ENCODE measurements around the gene FBXO5. TPM values are rescaled to one million over a fixed set of nuclear protein-coding genes. Genes with fewer than 3 reads are reported as not detected.

Gene FBXO5
- total and polyA plus RNA-seq, 4 donors = 1.5 to 32.1 (median 1.8) TPM

DNA sequence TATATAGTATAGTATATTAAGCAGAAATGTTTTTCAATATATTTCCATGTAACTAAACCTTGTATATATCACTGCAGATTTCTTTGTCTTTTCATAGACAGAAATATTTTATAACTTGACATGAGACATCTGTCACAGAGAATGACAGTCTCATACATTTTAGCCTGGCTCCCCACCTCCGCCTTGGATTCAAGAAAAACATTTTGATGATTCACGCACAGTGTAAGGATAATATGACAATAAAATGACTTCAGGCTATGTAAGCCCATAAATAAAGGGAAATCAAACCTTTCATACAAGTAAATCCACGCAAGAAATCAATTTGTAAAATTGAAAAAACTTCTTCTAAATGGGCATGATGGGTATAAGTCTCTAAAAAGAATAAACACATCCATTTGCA lies 36.4 kb downstream of the FBXO5 start:
- no peaks in the 10 kb centered on the region for H3K36me3 ChIP-seq (ENCODE audit: control insufficient read depth in 4 of 4, insufficient read depth in 3 of 4, low read depth in 1 of 4, low read length in 3 of 4)
- TF ChIP-seq TAF1 (conservative IDR thresholded peaks at IDR 0.05) (no peak), HNF4A (conservative IDR thresholded peaks at IDR 0.05) (no peak), EGR1 (IDR thresholded peaks at IDR 0.05; ENCODE audit: low read depth in 2 of 2) (no peak), NR2F2 (IDR thresholded peaks at IDR 0.05) (no peak), GABPA (IDR thresholded peaks at IDR 0.05 in 1 of 2, conservative IDR thresholded peaks at IDR 0.05 in 1 of 2) (no peak), YY1 (IDR thresholded peaks at IDR 0.05) (no peak), SP1 (IDR thresholded peaks at IDR 0.05) (no peak), FOXA2 (IDR thresholded peaks at IDR 0.05) (no peak), RXRA (IDR thresholded peaks at IDR 0.05) (no peak), FOXA1 (IDR thresholded peaks at IDR 0.05) (no peak), RAD21 (IDR thresholded peaks at IDR 0.05) (no peak), JUND (IDR thresholded peaks at IDR 0.05) (no peak)
- TF ChIP-seq, protein P1, sequence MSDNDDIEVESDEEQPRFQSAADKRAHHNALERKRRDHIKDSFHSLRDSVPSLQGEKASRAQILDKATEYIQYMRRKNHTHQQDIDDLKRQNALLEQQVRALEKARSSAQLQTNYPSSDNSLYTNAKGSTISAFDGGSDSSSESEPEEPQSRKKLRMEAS (IDR thresholded peaks at IDR 0.05) = no peak
- TF ChIP-seq, protein P2, sequence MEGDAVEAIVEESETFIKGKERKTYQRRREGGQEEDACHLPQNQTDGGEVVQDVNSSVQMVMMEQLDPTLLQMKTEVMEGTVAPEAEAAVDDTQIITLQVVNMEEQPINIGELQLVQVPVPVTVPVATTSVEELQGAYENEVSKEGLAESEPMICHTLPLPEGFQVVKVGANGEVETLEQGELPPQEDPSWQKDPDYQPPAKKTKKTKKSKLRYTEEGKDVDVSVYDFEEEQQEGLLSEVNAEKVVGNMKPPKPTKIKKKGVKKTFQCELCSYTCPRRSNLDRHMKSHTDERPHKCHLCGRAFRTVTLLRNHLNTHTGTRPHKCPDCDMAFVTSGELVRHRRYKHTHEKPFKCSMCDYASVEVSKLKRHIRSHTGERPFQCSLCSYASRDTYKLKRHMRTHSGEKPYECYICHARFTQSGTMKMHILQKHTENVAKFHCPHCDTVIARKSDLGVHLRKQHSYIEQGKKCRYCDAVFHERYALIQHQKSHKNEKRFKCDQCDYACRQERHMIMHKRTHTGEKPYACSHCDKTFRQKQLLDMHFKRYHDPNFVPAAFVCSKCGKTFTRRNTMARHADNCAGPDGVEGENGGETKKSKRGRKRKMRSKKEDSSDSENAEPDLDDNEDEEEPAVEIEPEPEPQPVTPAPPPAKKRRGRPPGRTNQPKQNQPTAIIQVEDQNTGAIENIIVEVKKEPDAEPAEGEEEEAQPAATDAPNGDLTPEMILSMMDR (IDR thresholded peaks at IDR 0.05; ENCODE audit: low read depth, low read length, missing input control) = no peak
- TF ChIP-seq, protein P3, sequence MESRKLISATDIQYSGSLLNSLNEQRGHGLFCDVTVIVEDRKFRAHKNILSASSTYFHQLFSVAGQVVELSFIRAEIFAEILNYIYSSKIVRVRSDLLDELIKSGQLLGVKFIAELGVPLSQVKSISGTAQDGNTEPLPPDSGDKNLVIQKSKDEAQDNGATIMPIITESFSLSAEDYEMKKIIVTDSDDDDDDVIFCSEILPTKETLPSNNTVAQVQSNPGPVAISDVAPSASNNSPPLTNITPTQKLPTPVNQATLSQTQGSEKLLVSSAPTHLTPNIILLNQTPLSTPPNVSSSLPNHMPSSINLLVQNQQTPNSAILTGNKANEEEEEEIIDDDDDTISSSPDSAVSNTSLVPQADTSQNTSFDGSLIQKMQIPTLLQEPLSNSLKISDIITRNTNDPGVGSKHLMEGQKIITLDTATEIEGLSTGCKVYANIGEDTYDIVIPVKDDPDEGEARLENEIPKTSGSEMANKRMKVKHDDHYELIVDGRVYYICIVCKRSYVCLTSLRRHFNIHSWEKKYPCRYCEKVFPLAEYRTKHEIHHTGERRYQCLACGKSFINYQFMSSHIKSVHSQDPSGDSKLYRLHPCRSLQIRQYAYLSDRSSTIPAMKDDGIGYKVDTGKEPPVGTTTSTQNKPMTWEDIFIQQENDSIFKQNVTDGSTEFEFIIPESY (IDR thresholded peaks at IDR 0.05) = no peak
- TF ChIP-seq, protein P4, sequence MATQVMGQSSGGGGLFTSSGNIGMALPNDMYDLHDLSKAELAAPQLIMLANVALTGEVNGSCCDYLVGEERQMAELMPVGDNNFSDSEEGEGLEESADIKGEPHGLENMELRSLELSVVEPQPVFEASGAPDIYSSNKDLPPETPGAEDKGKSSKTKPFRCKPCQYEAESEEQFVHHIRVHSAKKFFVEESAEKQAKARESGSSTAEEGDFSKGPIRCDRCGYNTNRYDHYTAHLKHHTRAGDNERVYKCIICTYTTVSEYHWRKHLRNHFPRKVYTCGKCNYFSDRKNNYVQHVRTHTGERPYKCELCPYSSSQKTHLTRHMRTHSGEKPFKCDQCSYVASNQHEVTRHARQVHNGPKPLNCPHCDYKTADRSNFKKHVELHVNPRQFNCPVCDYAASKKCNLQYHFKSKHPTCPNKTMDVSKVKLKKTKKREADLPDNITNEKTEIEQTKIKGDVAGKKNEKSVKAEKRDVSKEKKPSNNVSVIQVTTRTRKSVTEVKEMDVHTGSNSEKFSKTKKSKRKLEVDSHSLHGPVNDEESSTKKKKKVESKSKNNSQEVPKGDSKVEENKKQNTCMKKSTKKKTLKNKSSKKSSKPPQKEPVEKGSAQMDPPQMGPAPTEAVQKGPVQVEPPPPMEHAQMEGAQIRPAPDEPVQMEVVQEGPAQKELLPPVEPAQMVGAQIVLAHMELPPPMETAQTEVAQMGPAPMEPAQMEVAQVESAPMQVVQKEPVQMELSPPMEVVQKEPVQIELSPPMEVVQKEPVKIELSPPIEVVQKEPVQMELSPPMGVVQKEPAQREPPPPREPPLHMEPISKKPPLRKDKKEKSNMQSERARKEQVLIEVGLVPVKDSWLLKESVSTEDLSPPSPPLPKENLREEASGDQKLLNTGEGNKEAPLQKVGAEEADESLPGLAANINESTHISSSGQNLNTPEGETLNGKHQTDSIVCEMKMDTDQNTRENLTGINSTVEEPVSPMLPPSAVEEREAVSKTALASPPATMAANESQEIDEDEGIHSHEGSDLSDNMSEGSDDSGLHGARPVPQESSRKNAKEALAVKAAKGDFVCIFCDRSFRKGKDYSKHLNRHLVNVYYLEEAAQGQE (IDR thresholded peaks at IDR 0.05) = no peak
- TF ChIP-seq, protein P5, sequence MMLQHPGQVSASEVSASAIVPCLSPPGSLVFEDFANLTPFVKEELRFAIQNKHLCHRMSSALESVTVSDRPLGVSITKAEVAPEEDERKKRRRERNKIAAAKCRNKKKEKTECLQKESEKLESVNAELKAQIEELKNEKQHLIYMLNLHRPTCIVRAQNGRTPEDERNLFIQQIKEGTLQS (IDR thresholded peaks at IDR 0.05) = no peak
- H3K4me3 ChIP-seq (ENCODE audit: low read depth in 1 of 3, low read length in 3 of 3) = no peak overlapping the region
- WGBS = 90% methylated on average over 3 of the region's 3 CpGs
- DNase-seq (ENCODE audit: low spot score) = no peak
- peaks cover 0 to 3% (median 0%) of the 10 kb centered on the region in 4 donors for H3K27me3 ChIP-seq (ENCODE audit: control insufficient read depth in 4 of 4, insufficient read depth in 4 of 4, low read length in 3 of 4)
- no peaks in the 10 kb centered on the region for H3K4me1 ChIP-seq (ENCODE audit: control insufficient read depth in 4 of 4, insufficient read depth in 4 of 4, low read length in 3 of 4)
- H3K9me3 ChIP-seq (ENCODE audit: control insufficient read depth in 4 of 4, low read length in 3 of 4) = no peaks in the 10 kb centered on the region
- no peak overlapping the region for H3K9ac ChIP-seq (ENCODE audit: low read depth in 1 of 2, low read length in 2 of 2)
- H3K27ac ChIP-seq (ENCODE audit: low read depth in 1 of 2, low read length in 2 of 2) = no peak overlapping the region
